HL-60 (cell line): ENCODE results near the gene FCRLB.
A peak's percentile ranks its signal among the peaks of the same experiment; 100 is the strongest.

ENCODE experiments used
- DNase-seq, 2 experiments: peaks; one replicate each; pipeline ENCODE4 v3.0.0-alpha.2; 2010 to 2020; ENCODE audit warnings: low read depth in 1 of 2, low spot score in 1 of 2
- H3K27ac ChIP-seq: fragments of 250-450 bp; sonication (Bioruptor Pico); replicated peaks from 2 replicates; pipeline ENCODE4 v1.5.1; 2020; ENCODE audit warnings: mild to moderate bottlenecking, moderate library complexity
- H3K27me3 ChIP-seq: fragments of 250-450 bp; sonication (Bioruptor Pico); 2 replicates; pipeline ENCODE4 v1.5.1; 2021; ENCODE audit warnings: mild to moderate bottlenecking, moderate library complexity; ENCODE audit not compliant: insufficient read depth, poor library complexity, severe bottlenecking
- H3K4me3 ChIP-seq: replicated peaks from 2 replicates; pipeline ENCODE4 v1.5.1; 2011; ENCODE audit warnings: mild to moderate bottlenecking, control low read depth, low read length; ENCODE audit not compliant: insufficient read depth
- GABPA ChIP-seq: IDR thresholded peaks from 2 replicates; pipeline ENCODE4 v1.6.1; 2012; ENCODE audit warnings: low read depth
- POLR2AphosphoS5 ChIP-seq: IDR thresholded peaks from 2 replicates; pipeline ENCODE4 v1.6.1; 2012; ENCODE audit warnings: low read depth
- SPI1 ChIP-seq: IDR thresholded peaks from 2 replicates; pipeline ENCODE4 v1.6.1; 2012; ENCODE audit warnings: low read depth, mild to moderate bottlenecking, borderline replicate concordance
- TF ChIP-seq, protein P1 (sequence below): IDR thresholded peaks from one replicate; pipeline ENCODE4 v1.5.1; 2011; ENCODE audit warnings: low read length, control low read depth, inconsistent platforms; ENCODE audit not compliant: insufficient read depth
- TF ChIP-seq, protein P2 (sequence below): IDR thresholded peaks from 2 replicates; pipeline ENCODE4 v1.6.1; 2012; ENCODE audit warnings: low read depth; ENCODE audit not compliant: insufficient replicate concordance

The FCRLB gene

GRCh38 chr1:161739865-161740566, 18.7 kb downstream of the FCRLB start:
- Histone ChIP-seq H3K27me3 (no peaks in the 10 kb centered on the region), H3K4me3 (no peak overlapping the region), H3K27ac (no peak overlapping the region; the same call in 1 of the 2 replicates)
- DNase-seq, result peak in 1 of 2 experiments; percentile 28
- peak; percentile 29; the same call in 1 of the 2 replicates for TF ChIP-seq SPI1
- TF ChIP-seq, protein P1, sequence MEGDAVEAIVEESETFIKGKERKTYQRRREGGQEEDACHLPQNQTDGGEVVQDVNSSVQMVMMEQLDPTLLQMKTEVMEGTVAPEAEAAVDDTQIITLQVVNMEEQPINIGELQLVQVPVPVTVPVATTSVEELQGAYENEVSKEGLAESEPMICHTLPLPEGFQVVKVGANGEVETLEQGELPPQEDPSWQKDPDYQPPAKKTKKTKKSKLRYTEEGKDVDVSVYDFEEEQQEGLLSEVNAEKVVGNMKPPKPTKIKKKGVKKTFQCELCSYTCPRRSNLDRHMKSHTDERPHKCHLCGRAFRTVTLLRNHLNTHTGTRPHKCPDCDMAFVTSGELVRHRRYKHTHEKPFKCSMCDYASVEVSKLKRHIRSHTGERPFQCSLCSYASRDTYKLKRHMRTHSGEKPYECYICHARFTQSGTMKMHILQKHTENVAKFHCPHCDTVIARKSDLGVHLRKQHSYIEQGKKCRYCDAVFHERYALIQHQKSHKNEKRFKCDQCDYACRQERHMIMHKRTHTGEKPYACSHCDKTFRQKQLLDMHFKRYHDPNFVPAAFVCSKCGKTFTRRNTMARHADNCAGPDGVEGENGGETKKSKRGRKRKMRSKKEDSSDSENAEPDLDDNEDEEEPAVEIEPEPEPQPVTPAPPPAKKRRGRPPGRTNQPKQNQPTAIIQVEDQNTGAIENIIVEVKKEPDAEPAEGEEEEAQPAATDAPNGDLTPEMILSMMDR, result no peak

- no peak for DNase-seq
- no peak overlapping the region for H3K4me3 ChIP-seq
- TF ChIP-seq GABPA, result no peak
- no peak for TF ChIP-seq POLR2AphosphoS5
- TF ChIP-seq, protein P2, sequence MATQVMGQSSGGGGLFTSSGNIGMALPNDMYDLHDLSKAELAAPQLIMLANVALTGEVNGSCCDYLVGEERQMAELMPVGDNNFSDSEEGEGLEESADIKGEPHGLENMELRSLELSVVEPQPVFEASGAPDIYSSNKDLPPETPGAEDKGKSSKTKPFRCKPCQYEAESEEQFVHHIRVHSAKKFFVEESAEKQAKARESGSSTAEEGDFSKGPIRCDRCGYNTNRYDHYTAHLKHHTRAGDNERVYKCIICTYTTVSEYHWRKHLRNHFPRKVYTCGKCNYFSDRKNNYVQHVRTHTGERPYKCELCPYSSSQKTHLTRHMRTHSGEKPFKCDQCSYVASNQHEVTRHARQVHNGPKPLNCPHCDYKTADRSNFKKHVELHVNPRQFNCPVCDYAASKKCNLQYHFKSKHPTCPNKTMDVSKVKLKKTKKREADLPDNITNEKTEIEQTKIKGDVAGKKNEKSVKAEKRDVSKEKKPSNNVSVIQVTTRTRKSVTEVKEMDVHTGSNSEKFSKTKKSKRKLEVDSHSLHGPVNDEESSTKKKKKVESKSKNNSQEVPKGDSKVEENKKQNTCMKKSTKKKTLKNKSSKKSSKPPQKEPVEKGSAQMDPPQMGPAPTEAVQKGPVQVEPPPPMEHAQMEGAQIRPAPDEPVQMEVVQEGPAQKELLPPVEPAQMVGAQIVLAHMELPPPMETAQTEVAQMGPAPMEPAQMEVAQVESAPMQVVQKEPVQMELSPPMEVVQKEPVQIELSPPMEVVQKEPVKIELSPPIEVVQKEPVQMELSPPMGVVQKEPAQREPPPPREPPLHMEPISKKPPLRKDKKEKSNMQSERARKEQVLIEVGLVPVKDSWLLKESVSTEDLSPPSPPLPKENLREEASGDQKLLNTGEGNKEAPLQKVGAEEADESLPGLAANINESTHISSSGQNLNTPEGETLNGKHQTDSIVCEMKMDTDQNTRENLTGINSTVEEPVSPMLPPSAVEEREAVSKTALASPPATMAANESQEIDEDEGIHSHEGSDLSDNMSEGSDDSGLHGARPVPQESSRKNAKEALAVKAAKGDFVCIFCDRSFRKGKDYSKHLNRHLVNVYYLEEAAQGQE, result no peak
- TF ChIP-seq, protein P1, result no peak
- TF ChIP-seq SPI1, result no peak
- no peak overlapping the region for H3K27ac ChIP-seq
- H3K27me3 ChIP-seq, result no peaks in the 10 kb centered on the region
Observed at GRCh38 chr1:161740921-161741320, 19.6 kb downstream of the FCRLB start.

DNA sequence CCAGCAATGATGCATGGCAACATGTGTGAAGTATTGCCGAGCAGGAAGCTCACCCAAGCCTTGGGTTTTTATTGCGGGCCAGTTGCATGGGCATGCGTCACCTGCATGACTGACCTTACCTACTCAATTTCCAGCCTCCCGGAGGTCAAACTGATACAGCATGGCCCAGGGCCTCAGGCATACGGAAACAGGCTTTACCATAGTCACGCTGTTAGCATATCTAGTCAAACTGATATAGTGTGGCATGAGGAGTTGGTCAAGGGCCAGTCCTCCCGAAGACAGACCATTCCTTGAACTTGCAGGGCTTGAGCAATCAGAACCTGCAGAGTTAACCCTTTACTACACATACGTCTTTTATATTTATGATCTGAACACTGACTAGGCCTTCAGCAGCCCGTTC, 21.9 kb downstream of the FCRLB start:
- TF ChIP-seq SPI1, result no peak
- TF ChIP-seq POLR2AphosphoS5, result no peak
- no peak for TF ChIP-seq GABPA
- TF ChIP-seq, protein P2, result no peak
- TF ChIP-seq, protein P1, result no peak
- Histone ChIP-seq H3K27me3 (no peaks in the 10 kb centered on the region), H3K4me3 (no peak overlapping the region), H3K27ac (no peak overlapping the region)
- no peak for DNase-seq

- TF ChIP-seq POLR2AphosphoS5, result no peak
- TF ChIP-seq GABPA, result no peak
- TF ChIP-seq SPI1, result no peak
- TF ChIP-seq, protein P2, result no peak
- TF ChIP-seq, protein P1, result no peak
Observed at GRCh38 chr1:161747801-161748200, 26.5 kb downstream of the FCRLB start.

More at GRCh38 chr1:161747801-161748200, 26.5 kb downstream of the FCRLB start:
- DNase-seq, result no peak
- Histone ChIP-seq H3K27ac (no peak overlapping the region), H3K4me3 (no peak overlapping the region), H3K27me3 (no peaks in the 10 kb centered on the region)
